NCI-H2196 treated with DMSO at 0.1 percent for 48 hours (cell line): ENCODE data around the gene WDR18.

Experiments used
- DNase-seq: peaks from one replicate; lab custom pipeline; 2025; ENCODE audit not compliant: unreplicated experiment; lab: John Stamatoyannopoulos, UW

WDR18 gene

DNA sequence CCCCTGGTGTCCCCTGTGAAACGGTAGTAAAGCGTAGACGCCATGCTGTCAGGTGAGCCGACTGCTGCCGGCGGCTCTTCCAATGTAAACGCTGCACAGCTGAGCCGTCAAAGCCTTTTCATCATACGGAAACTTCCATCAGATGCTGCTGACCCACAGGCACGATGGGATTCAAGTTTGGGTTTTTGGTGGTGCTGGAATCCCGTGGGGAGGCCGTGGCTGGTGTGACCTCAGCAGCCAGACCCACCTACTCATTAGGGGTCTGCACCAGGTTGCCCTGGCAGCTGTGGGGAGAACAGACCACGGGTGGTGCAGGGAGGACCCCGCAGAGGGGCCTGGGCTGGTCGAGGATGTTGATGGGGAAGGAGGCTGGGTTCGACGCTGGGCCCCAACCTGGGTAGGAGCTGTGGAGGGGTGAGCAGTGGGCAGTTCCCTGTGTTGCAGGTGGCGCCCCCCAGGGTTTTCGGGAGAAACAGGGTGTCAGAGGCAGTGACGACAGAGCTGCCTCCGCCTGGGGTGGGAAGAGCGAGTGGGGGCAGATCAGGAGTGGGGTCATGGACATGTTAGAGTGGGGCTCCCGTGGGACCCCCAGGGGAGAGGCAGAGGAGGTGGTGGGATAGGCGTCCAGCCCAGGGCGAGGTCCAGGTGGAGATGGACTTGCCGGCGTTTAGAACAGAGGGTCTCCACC lies 22.7 kb downstream of the WDR18 start:
- DNase-seq = no peak

DNA sequence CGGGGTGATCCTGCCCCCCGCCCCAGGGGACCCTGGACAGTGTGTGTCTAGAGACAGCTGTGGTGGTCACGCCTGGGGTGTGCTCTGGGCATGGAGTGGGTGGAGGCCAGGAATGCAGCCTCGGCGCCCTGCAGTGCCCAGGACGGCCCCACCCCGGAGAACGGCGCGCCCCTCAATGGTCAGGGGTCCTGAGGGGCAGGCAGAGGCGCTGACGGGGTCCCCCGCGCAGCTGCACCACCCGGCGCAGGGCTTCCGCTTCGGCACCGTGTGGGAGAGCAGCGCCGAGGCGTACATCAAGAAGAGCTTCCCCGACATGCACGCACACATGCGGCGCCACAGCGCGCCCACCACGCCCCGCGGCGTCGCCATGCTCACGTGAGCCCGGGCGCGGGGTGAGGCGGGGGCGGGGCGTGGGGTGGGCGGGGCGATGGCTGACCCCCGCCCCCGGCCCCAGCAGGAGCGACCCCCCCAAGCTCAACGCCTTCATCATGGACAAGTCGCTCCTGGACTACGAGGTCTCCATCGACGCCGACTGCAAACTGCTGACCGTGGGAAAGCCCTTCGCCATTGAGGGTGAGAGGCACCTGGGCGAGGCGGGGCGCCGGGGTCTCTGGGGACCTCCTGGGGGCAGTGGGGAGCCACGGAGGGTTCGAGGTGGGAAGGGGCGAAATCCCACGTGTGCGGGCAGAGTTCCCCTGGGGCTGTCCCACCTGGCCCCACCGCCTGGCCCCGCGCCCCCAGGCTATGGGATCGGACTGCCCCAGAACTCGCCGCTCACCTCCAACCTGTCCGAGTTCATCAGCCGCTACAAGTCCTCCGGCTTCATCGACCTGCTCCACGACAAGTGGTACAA lies 23.5 kb downstream of the WDR18 start:
- DNase-seq = no peak

DNA sequence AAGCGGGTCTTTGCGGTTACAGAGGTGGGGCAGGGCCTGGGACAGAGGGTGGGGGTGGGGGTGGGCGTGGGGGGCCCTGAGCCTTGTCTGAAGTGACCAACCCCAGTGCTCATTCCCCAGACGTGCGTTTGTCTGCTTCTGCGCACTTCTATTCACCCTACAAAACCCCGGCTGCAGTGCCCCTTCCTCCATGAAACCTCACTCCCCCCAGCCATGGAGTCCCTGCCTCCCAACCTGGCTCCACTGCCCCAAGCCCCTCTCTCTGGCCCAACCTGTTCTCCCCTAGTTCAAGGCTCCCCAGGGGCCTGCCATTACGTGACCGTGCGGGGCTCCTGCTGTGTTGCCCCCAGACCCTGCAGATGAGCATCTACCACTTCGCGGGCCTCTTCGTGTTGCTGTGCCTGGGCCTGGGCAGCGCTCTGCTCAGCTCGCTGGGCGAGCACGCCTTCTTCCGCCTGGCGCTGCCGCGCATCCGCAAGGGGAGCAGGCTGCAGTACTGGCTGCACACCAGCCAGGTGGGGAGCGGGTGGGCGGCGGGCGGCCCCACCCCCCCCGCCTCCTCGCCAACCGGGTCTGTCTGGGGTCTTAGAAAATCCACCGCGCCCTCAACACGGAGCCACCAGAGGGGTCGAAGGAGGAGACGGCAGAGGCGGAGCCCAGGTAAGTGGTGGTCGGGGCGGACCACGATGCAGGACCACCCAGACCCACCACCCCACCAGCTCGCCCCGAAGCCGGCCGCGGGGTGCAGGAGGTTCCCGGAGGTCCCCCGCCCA lies 24.3 kb downstream of the WDR18 start:
- no peak for DNase-seq

DNA sequence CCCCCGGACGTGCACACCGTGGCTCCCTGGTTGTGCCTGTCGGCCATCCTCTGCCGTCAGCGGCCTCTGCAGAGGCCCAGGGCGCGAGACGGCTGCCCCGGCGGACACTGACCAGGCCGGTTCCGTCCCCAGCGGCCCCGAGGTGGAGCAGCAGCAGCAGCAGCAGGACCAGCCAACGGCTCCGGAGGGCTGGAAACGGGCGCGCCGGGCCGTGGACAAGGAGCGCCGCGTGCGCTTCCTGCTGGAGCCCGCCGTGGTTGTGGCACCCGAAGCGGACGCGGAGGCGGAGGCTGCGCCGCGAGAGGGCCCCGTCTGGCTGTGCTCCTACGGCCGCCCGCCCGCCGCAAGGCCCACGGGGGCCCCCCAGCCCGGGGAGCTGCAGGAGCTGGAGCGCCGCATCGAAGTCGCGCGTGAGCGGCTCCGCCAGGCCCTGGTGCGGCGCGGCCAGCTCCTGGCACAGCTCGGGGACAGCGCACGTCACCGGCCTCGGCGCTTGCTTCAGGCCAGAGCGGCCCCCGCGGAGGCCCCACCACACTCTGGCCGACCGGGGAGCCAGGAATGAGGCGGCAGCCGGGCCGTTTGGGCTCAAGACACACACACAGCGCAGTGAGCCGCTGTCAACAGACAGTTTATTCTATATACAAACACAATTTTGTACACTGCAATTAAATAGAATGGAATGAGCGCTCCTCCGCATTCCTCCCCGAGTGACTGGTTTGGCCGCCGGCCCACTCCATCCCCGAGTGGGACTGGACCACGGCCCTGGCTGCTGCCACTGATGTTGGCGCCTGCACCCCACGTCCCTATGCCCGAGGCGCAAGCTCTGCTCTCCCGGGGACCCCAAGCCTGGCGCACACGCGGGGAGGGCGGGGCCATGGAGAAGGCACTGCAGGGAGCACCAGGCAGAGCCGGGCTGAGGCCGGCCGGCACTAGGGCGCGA lies 25.2 kb downstream of the WDR18 start:
- DNase-seq = no peak

DNA sequence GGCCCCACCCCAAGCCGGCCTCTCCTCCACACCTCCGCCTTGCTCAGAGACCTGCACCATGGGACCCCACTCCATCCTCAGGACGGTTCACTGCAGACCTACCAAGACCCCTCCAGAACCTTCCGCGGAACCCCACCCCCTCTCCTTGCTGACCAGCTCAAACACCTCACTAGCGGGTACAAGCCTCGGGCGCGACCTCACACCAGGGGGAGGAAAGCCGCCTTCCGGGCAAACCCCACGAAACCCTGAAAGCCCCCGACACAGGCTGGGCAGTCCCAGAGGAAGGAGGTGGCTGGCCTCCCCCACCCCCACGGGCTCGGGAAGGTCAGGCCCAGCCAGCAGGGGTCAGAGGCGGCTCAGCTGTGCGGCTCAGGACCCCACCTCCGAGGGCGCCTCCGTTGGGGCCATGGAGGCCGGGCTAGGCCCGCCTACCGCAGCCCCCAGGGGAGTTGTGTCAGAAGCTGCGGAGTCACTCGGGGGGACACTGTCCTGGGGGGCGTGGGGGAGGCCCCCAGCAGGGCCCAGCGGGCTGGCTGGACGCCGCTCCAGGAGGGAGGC lies 25.9 kb downstream of the WDR18 start:
- DNase-seq = no peak

DNA sequence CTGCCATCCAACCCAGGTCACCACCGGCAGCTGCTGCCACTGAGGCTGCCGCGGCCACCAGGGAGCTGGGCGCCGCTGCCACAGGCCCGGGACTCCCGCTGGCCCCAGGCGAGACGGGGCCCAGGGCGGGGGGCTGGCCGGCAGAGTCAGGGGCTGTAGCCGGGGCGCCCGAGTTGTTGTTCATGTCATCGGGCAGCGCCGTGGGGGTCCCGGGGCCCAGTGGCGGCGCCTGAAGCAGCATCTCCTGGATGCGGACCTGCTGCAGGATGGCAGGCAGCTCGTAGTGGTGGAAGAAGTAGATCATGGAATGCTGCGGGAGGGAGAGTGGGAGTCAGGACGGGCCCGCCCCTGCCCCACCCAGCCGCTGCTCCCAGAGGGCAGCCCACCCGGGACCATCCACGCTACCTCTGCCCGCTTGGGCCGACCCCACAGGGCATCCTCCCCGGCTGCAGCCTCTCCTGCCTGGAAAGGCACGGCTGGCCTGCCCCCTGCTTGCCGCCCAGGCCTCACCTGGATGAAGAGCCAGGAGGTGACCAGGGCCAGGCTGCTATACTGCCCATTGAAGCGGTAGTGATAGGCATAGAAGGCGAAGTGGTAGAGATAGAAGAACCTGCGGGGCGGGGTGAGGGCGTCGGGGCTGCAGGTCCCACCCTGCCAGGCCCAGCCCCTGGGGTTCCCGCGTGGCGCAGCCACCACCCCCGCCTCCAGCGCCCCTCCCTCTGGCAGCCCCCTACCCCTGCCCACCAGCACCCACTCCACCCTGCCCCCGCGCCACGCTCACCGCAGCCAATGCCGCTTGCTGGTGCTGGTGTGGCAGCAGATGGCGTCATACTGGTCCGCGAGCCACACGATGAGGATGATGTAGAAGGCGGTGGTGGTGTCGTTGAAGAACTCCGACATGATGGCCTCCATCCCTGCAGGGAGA lies 26.7 kb downstream of the WDR18 start:
- no peak for DNase-seq

DNA sequence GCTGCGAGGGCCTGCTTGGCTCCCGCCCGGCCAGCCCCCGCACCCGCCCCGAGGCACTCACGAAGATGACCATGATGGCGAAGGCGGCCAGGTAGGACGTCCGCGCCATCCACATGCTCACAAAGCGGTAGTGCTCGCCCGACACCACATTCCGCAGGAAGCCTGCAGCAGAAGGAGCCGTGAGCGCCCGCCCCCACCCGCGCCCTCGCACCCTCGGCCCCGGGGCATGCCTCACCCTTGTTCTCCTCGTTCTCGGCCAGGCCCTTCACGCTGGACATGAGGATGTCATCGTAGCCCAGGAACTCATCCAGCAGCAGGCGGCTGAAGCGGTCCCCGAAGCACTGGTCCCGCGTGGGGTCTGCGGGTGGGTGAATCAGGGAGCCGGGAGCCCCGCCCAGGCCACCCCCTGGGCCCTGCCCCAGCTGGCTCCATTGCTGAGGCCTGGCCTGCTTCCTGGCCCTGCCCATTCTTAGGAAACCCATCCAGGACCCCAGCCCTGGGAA lies 27.7 kb downstream of the WDR18 start:
- DNase-seq = no peak

DNA sequence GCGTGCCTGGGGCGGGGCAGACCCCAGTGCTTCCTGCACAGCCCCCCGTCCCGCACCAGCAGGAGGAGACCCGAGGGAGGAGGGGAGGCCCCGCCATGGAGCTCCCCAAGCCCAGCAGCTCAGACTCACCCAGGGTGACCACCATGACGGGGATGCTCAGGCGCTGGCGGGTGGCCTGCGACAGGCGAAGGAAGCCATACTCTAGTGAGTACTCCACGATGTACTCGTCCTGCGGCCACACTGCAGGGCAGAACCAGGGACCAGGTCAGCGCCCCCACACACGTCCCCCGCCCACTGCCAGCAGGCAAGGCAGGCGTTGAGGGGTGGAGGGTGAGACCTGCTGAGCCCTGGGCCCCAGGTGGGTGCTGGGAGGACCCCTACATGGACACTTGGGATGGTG lies 28.2 kb downstream of the WDR18 start:
- DNase-seq = no peak

DNA sequence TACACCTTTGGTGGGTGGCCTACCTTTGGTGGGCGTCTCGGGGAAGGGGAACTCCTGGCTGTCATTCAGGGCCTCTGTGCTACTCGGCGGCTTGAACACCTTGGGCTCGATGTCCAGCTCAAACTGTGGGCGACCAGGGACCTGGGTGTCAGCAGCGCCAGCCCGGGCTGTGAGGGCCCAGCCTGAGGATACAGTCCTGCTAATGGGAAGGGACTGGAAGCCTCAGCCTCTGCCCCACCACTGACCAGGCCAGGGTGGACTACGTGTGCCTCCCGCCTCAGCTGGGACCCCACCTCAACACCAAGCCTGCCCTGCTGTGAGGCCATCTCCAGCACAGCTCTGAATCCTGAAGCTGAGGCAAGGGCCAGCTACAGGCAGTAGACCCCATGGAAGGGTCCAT lies 29.1 kb downstream of the WDR18 start:
- no peak for DNase-seq

DNA sequence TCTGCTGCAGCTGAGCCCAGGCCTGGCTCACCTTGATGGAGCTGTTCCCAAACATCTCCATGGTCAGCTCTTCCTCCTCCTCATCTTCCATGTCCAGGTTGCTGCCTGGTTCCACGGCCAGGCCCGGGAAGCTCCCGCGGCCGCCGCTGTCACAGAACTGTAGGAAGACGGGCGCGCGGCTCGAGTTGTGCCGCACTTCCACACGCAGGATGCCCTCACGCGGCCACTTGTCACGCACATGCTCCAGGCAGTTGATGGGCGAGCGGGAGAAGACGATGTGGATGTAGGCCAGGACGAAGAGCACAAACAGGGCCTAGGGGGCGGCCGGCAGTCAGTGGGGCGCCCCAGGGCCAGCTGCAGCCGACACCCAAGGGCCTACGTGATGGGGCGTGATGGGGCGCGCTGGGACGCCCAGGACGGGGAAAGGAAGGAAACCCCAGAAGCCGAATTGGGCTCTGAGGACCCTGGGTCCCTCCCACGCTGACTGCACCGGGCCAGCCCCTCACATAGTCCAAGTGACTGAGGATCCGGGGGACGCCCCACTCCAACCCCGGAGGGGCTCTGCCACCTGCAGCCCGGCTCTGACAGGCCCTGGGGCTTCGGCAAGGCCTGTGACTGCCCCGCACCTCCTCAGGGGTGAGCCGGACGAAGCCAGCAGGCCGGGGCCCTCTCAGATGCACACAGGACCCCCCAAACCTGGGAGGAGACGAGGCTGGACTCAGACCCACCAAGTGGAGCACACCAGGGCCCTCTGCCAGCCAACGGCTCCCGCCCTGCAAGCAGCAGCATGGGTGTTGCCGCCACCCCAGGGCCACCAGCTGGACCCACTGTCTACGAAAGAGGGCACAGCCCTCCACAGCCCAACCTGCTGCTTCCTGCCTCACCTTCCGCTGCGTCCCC lies 30.3 kb downstream of the WDR18 start:
- no peak for DNase-seq

DNA sequence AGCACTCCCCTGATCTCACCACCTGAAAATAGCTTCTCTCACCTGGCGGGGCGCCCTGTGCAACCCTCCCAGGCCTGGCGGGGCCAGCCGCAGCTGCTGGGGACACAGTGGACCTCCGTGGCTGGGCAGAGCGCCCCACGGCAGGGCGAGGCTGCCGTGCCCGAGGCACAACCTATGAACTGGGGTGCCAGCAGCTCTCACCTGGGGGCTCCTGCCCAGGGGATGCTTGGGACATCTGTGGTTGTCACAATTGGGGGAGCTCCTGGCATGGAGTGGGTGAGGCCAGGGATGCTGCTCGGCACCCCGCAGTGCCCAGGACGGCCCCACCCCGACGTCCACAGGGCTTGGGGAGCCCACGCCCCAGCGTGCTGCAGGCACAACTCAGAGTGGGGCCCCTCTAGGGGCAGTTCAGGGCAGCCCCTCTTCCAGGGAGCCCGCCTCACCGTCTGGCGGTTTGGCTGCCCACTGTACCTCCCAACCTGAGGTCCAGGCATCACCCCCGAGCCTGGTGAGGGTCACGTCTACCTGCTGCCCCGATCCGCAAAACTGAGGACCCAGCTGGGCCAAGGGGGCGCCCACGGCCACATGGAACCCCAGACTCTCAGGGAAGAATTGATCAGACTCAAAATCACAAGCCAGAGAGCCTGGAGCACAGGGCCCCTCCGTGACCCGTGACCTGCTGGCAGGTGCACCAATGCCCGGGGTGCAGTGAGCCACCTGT lies 31.1 kb downstream of the WDR18 start:
- DNase-seq = no peak

DNA sequence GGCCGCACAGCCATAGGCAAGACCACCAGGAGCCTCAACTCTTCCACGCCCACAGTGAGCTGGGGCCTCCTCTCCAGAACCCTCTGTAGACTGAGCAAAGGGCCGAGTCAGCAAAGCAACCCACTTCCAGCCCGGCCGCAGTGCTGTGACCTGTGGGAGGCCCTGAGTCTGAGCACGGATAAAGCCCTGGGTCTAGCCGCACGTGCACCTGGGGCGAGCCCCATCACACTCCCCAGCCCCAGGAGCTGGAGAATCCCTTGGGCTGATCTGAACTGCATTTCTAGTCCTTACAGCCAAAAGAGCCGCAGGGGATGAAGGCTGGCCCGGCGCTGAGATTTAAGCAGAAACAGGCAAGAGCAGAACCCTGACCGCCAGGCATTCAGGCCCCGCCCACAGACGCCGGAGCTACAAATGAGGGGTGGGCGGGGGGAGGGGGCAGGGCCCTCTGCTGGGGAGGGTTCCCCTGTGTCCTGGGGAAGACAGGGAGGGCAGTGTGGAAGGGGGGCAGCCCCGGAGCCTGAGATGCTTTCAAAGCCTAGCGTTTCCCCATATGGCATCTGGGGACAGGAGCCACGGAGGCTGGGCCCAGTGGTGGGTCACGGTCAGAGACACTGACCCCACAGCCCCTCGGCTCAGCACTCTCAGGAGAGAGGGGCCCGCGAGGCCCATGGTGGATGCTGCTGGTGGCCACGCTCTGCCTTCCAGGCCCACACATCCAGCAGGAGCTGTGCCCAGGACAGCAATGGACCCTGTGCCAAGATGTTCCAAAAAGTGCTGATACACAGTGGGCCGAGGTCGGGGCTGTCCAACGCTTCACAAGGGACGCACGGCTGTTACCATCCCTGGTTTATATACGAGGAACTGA lies 31.9 kb downstream of the WDR18 start:
- DNase-seq = no peak

DNA sequence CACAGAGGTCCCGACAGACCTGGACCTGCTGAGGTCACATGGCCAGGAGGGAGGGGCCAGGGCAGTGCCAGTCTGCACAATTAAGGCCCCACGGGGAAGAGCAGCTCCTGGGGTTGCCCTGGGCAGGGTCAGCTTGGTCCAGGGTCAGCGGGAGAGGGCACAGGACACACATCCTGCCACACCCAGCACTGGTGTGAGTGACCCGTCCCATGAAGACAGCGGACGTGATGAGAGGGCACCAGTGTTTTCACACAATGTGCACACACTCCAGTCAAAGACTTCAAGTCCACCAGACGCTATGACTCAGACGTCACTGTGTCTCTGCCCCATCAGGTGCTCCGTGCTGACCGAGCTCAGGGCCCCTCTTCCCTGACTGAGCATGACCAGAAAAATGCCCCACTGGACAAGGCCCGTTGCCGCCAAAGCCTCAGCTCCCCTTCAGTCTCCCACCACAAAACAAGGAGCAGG lies 32.5 kb downstream of the WDR18 start:
- DNase-seq = no peak

DNA sequence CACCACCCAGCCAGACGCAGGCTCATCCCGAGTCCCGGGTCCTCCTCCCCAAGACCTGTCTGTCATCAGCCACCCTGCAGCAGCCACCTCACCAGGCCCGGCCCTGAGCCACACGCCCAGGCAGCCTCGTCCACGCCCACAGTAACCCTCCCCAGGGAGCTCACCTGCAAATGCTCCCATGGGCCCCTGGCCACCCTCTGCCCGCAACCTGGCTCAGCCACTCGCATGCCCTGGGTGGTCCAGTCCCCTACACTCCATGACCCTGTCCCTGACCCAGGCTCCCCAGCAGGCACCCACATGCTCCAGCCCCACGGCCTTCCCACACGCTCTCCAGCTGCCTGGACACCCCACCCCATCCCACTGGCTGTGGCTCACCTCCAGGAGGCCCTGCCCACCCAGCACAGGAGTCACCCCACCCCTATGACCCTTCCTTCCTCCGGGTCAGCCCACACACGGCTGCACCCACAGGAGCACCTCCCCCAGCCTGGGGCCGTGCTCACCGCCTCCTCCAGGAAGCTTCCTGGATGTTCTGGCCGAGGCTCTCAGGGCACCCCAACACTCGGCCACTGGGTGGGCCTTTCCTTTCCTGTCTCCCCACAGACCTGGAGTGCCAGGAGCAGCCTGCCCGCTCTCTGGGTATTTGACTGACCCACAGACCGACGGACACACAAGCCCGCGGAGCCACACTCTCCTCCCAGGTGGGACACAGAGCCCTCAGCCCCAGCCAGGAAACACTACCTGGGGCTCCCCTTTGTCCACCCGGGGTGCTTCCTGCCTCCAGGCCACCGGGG lies 33.2 kb downstream of the WDR18 start:
- no peak for DNase-seq

DNA sequence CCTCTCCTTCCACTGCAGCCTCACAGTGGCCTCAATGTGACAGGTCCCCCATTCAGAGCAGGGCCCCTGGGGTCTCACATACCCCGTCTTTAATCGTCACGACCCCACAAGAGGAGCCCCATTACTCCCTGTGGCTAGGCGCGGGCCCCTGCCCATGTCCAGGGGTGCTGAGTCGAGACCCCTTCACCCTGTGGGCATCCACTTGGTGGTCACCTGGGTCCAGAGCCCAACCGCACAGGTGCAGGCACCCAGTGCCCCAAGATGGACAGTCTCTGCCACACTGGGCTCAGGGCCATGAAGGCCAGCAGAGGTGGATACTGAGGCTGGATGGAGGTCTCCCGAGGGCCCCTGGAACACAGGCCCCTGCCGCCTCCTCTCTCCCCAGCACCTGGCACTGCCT lies 33.8 kb downstream of the WDR18 start:
- no peak for DNase-seq

DNA sequence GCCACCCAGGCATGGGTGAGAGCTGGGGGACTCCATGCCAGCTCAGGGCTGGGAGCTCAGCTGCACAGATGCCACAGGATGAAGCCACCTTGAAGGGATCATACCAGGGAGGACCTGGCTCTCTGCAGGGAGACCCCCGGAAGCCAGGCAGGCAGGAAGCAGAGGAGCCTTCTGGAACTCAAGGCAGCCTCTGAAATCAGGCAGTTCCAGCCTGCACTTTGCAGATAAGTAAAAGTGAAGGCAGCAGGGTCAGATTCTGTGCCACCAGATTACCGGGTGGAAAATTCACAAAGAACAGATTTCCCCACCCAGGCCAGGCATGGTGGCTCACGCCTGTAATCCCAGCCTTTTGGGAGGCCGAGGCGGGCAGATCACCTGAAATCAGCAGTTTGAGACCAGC lies 34.2 kb downstream of the WDR18 start:
- no peak for DNase-seq
